Measurements from ENCODE around the gene GAR1. TPM values are rescaled to one million over a fixed set of nuclear protein-coding genes. Genes with fewer than 3 reads are reported as not detected.

The GAR1 gene
- total and polyA plus RNA-seq, 9 of the 15 experiments (the other 6 are each of a cell fraction or from before 2014, with no cell fraction given): 35.7 to 194 (median 68.2) TPM

DNA sequence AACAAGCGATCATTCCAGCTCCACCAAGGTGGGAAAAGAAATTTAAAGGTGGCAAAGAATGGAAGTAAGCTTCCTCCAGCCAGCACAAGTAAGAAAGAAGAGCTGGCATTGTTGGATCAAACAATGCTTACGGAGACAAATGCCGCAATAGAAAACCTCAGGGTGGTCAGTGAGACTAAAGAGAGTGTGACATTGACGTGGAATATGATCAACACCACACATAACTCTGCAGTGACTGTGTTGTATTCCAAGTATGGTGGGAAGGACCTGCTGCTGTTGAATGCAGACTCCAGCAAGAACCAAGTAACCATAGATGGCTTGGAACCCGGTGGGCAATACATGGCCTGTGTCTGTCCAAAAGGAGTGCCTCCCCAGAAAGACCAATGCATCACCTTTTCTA, 54.5 kb downstream of the GAR1 start:
- no peak overlapping the region for H3K27ac ChIP-seq (ENCODE audit: extremely low read depth, low read depth, low read length)
- no peak for FAIRE-seq
- no peaks in the 10 kb centered on the region for H4K20me1 ChIP-seq (replicated peaks; ENCODE audit: control insufficient read depth, insufficient read depth, low read length)
- 7% methylated on average over 5 of the region's 5 CpGs for WGBS (ENCODE audit: insufficient coverage, low coverage, missing lambda C conversion rate)
- intact Hi-C loops (cut with micrococcal nuclease) (no loop called here), in situ Hi-C loops (cut with MboI) (no loop called here)
- H3K9ac ChIP-seq (ENCODE audit: insufficient read depth in 1 of 2, low read depth in 2 of 2, low read length in 2 of 2): no peak overlapping the region
- BruUV-seq (replicated peaks): no TSS peak
- no peak for ATAC-seq
- ChIA-PET POLR2A (interaction anchor here (0.8 kb wide), 1 partner anchor 9 kb away, joined by 3 read pairs; no protein-coding TSS in a partner anchor), CTCF (ENCODE audit: low intra/inter-chr PET ratio) (no interaction called here)
- H3K9me1 ChIP-seq (ENCODE audit: control insufficient read depth, insufficient read depth, low read length): no peaks in the 10 kb centered on the region
- no peaks in the 10 kb centered on the region for H3K79me2 ChIP-seq (ENCODE audit: control insufficient read depth, insufficient read depth, low read length)
- H3K27me3 ChIP-seq (ENCODE audit: control insufficient read depth in 2 of 2, insufficient read depth in 2 of 2, low read length in 2 of 2): no peaks in the 10 kb centered on the region
- no peak overlapping the region for H3K4me2 ChIP-seq (ENCODE audit: insufficient read depth, low read length)
- TF ChIP-seq TSC22D4 (tag; IDR thresholded peaks at IDR 0.05) (no peak), MED1 (CRISPR knock-in tag; IDR thresholded peaks at IDR 0.05; ENCODE audit: borderline replicate concordance) (no peak), ZNF124 (CRISPR knock-in tag; IDR thresholded peaks at IDR 0.05) (no peak), POLR3A (IDR thresholded peaks at IDR 0.05; ENCODE audit: borderline replicate concordance, extremely low read depth, insufficient read depth, insufficient read length) (no peak), C11orf30 (IDR thresholded peaks at IDR 0.05; ENCODE audit: low read depth) (no peak), ZNF551 (CRISPR knock-in tag; IDR thresholded peaks at IDR 0.05) (no peak), RCOR1 (IDR thresholded peaks at IDR 0.05; ENCODE audit: borderline replicate concordance in 1 of 2, low read depth in 2 of 2, low read length in 2 of 2) (no peak), KAT2B (IDR thresholded peaks at IDR 0.05; ENCODE audit: low read depth, low read length) (no peak), JUNB (CRISPR knock-in tag; conservative IDR thresholded peaks at IDR 0.05) (no peak), NCOA2 (IDR thresholded peaks at IDR 0.05; ENCODE audit: partially characterized antibody in 2 of 2) (no peak), NCOA6 (IDR thresholded peaks at IDR 0.05) (no peak), ZNF717 (CRISPR knock-in tag; IDR thresholded peaks at IDR 0.05) (no peak), CC2D1A (IDR thresholded peaks at IDR 0.05) (no peak), POLR2B (IDR thresholded peaks at IDR 0.05; ENCODE audit: low read depth, partially characterized antibody) (no peak)
- TF ChIP-seq, protein P1, sequence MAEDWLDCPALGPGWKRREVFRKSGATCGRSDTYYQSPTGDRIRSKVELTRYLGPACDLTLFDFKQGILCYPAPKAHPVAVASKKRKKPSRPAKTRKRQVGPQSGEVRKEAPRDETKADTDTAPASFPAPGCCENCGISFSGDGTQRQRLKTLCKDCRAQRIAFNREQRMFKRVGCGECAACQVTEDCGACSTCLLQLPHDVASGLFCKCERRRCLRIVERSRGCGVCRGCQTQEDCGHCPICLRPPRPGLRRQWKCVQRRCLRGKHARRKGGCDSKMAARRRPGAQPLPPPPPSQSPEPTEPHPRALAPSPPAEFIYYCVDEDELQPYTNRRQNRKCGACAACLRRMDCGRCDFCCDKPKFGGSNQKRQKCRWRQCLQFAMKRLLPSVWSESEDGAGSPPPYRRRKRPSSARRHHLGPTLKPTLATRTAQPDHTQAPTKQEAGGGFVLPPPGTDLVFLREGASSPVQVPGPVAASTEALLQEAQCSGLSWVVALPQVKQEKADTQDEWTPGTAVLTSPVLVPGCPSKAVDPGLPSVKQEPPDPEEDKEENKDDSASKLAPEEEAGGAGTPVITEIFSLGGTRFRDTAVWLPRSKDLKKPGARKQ (CRISPR knock-in tag; IDR thresholded peaks at IDR 0.05): no peak
- TF ChIP-seq, protein P2, sequence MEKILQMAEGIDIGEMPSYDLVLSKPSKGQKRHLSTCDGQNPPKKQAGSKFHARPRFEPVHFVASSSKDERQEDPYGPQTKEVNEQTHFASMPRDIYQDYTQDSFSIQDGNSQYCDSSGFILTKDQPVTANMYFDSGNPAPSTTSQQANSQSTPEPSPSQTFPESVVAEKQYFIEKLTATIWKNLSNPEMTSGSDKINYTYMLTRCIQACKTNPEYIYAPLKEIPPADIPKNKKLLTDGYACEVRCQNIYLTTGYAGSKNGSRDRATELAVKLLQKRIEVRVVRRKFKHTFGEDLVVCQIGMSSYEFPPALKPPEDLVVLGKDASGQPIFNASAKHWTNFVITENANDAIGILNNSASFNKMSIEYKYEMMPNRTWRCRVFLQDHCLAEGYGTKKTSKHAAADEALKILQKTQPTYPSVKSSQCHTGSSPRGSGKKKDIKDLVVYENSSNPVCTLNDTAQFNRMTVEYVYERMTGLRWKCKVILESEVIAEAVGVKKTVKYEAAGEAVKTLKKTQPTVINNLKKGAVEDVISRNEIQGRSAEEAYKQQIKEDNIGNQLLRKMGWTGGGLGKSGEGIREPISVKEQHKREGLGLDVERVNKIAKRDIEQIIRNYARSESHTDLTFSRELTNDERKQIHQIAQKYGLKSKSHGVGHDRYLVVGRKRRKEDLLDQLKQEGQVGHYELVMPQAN (IDR thresholded peaks at IDR 0.05; ENCODE audit: borderline replicate concordance): no peak
- H3K9me3 ChIP-seq (replicated peaks; ENCODE audit: control insufficient read depth, insufficient read depth, low read depth, low read length): no peaks in the 10 kb centered on the region
- H3K4me1 ChIP-seq (replicated peaks in 1 of 2; ENCODE audit: control insufficient read depth in 2 of 2, insufficient read depth in 2 of 2, low read length in 2 of 2): peaks cover 0 to 12% of the 10 kb centered on the region in 2 experiments; a peak in 2 of 5 replicates
- DNase-seq (ENCODE audit: extremely low read depth in 1 of 4, low spot score in 3 of 4): no peak
- no peaks in the 10 kb centered on the region for H3K36me3 ChIP-seq (ENCODE audit: control insufficient read depth, insufficient read depth, low read length)
- H2AFZ ChIP-seq (ENCODE audit: low read depth, low read length): no peak overlapping the region
- no peak overlapping the region for H3K4me3 ChIP-seq

Measured in K562 (cell line).